HG02943 (cell line): ENCODE results near the gene URB2.

Source experiments
- ATAC-seq: cut with Tn5 transposase; IDR thresholded peaks from one replicate; pipeline ENCODE4 v1.9.1; 2021; ENCODE audit warnings: mild to moderate bottlenecking, low read depth, moderate library complexity; ENCODE audit not compliant: unreplicated experiment

Gene URB2

GRCh38 chr1:229643996-229644745 is 18.1 kb downstream of the URB2 start:
- ATAC-seq = no peak

GRCh38 chr1:229645324-229645993 is 19.4 kb downstream of the URB2 start:
- no peak for ATAC-seq

- no peak for ATAC-seq
Observed at GRCh38 chr1:229648406-229648805, 22.4 kb downstream of the URB2 start.

- ATAC-seq = no peak
Observed at GRCh38 chr1:229650045-229650444, 24.0 kb downstream of the URB2 start.

- no peak for ATAC-seq
Observed at GRCh38 chr1:229651546-229651945, 25.5 kb downstream of the URB2 start.

GRCh38 chr1:229653420-229653819 is 27.4 kb downstream of the URB2 start:
- no peak for ATAC-seq

- no peak for ATAC-seq
Observed at GRCh38 chr1:229655781-229656180, 29.7 kb downstream of the URB2 start.

GRCh38 chr1:229657993-229658755 is 32.1 kb downstream of the URB2 start:
- ATAC-seq = no peak

- no peak for ATAC-seq
Observed at GRCh38 chr1:229661022-229661877, 35.2 kb downstream of the URB2 start.

GRCh38 chr1:229661897-229662296 is 35.9 kb downstream of the URB2 start:
- no peak for ATAC-seq

- no peak for ATAC-seq
Observed at GRCh38 chr1:229664133-229664689, 38.2 kb downstream of the URB2 start.

GRCh38 chr1:229665912-229666558 is 40.0 kb downstream of the URB2 start:
- no peak for ATAC-seq

- no peak for ATAC-seq
Observed at GRCh38 chr1:229666585-229666984, 40.5 kb downstream of the URB2 start.

GRCh38 chr1:229669333-229669732 is 43.3 kb downstream of the URB2 start:
- no peak for ATAC-seq

- ATAC-seq = no peak
Observed at GRCh38 chr1:229671310-229671709, 45.3 kb downstream of the URB2 start.

- ATAC-seq = no peak
Observed at GRCh38 chr1:229672246-229672645, 46.2 kb downstream of the URB2 start.

- no peak for ATAC-seq
Observed at GRCh38 chr1:229674042-229674441, 48.0 kb downstream of the URB2 start.

- ATAC-seq = no peak
Observed at GRCh38 chr1:229675396-229675795, 49.3 kb downstream of the URB2 start.

- ATAC-seq = no peak
Observed at GRCh38 chr1:229685149-229685548, 59.1 kb downstream of the URB2 start.

- ATAC-seq = no peak
Observed at GRCh38 chr1:229689273-229689672, 63.2 kb downstream of the URB2 start.
